Right atrium auricular region (tissue), 2 donors: ENCODE results near the gene TFCP2L1. TPM values are rescaled to one million over a fixed set of nuclear protein-coding genes. Genes with fewer than 3 reads are reported as not detected.

Source experiments
- DNase-seq: peaks from one replicate; pipeline ENCODE4 v3.0.0-alpha.2; 2019; ENCODE audit warnings: low spot score
- H3K27ac ChIP-seq, 2 donors: fragments of 200-600 bp; sonication (generic); 1 replicate in 1 of 2; 2 replicates in 1 of 2; pipeline ENCODE4 v1.5.1; 2016 to 2019
- H3K27me3 ChIP-seq, 2 donors: fragments of 200-600 bp; sonication (generic); one replicate each; pipeline versions ENCODE4 v1.5.1 to v1.6.0; 2017 to 2019
- H3K36me3 ChIP-seq: fragments of 200-600 bp; sonication (generic); one replicate; pipeline ENCODE4 v1.5.1; 2016
- H3K4me1 ChIP-seq, 2 donors: fragments of 200-600 bp; sonication (generic); one replicate each; pipeline versions ENCODE4 v1.5.1 to v1.6.0; 2017 to 2019
- H3K4me3 ChIP-seq, 2 donors: fragments of 200-600 bp; sonication (generic); 1 replicate in 1 of 2; 2 replicates in 1 of 2; pipeline ENCODE4 v1.5.1; 2017 to 2019; ENCODE audit warnings: mild to moderate bottlenecking in 1 of 2, moderate library complexity in 1 of 2
- H3K9me3 ChIP-seq, 2 donors: fragments of 200-600 bp; sonication (generic); one replicate each; pipeline ENCODE4 v1.5.1; 2019
- total RNA-seq, 2 donors: library from RNA; depleted of rRNA; stranded (reverse); fragments of >200 nt; gene quantifications; one replicate each; pipeline ENCODE4 v1.1.0, GENCODE V29; 2016
- TF ChIP-seq, protein P1 (sequence below), 2 donors: fragments of 200-600 bp; sonication (generic); IDR thresholded peaks; one replicate each; pipeline ENCODE4 v1.5.1; 2019; ENCODE audit warnings: antibody characterized with exemption in 2 of 2

The TFCP2L1 gene
- total RNA-seq, 2 donors from 2014 or later = 0.28 to 0.44 TPM

DNA sequence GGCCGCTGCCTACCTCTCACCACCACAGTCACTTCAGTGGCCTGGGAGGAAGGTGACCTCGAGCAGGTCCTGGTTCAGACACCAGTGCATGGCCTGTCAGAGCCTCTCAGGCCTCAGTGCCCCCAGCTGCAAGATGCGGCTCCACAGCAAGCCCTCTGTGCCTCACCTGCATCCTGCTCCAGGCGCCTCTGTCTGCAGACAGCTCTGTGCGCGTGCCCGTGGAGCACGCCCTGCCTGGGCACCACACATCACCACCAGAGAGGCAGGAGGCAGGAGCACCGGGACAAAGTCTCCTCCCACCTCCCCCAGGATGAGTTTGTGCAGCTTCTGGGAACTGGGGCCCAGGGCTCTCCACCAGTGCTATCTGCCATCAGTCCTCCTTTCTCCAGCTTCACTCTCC is 98.7 kb downstream of the TFCP2L1 start:
- H3K27ac ChIP-seq = no peak overlapping the region
- no peaks in the 10 kb centered on the region for H3K9me3 ChIP-seq
- no peaks in the 10 kb centered on the region for H3K4me1 ChIP-seq
- H3K4me3 ChIP-seq = no peak overlapping the region
- TF ChIP-seq, protein P1, sequence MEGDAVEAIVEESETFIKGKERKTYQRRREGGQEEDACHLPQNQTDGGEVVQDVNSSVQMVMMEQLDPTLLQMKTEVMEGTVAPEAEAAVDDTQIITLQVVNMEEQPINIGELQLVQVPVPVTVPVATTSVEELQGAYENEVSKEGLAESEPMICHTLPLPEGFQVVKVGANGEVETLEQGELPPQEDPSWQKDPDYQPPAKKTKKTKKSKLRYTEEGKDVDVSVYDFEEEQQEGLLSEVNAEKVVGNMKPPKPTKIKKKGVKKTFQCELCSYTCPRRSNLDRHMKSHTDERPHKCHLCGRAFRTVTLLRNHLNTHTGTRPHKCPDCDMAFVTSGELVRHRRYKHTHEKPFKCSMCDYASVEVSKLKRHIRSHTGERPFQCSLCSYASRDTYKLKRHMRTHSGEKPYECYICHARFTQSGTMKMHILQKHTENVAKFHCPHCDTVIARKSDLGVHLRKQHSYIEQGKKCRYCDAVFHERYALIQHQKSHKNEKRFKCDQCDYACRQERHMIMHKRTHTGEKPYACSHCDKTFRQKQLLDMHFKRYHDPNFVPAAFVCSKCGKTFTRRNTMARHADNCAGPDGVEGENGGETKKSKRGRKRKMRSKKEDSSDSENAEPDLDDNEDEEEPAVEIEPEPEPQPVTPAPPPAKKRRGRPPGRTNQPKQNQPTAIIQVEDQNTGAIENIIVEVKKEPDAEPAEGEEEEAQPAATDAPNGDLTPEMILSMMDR (IDR thresholded peaks at IDR 0.05) = no peak
- H3K27me3 ChIP-seq = no peaks in the 10 kb centered on the region
- no peak for DNase-seq
- H3K36me3 ChIP-seq = no peaks in the 10 kb centered on the region

DNA sequence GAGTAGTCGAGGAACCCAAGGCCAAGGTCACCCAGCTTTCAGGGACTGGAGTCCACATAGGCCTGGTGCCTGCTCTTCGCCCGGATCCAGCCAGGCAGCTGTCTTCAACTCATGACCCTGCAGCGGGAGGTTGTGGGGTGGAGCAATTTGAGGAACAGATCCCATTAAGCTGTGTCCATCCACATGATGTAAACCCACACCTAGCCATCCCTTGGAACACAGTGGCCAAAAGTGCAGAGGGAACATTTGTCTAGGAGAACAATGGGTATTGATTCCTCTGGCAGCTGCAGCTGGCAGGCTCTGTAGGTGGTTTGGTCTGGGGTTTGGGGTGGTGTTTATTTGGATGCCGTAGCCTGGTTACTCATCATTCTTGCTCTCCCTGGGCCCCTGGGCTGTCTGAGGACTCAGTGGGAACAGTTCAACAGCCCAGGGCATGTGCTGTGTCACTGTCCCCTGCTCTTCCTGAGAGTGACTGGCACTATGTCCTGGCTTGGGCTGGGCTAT is 99.4 kb downstream of the TFCP2L1 start:
- Histone ChIP-seq H3K9me3 (no peaks in the 10 kb centered on the region), H3K4me3 (no peak overlapping the region), H3K27ac (no peak overlapping the region), H3K36me3 (no peaks in the 10 kb centered on the region), H3K4me1 (no peaks in the 10 kb centered on the region), H3K27me3 (no peaks in the 10 kb centered on the region)
- no peak for DNase-seq
- TF ChIP-seq, protein P1 (IDR thresholded peaks at IDR 0.05) = no peak

DNA sequence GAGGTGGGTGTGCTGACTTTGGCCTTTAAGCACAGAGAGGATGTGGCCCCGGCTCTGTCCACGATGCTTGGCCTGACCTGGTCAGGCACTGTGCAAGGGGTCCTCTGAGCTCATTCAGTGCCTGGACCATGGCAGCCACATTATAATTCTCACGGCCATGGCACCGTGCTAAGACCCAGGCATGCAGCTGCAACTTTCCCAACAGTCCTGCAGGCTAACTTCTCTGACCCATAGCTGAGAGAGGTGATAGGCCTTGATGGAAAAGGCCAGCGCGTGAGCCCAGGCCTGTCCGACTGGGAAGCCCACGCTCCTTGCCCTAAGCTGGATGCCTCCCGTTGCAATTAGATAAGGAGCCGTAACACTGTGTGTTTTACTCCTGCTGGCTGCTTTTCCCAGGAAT is 99.9 kb downstream of the TFCP2L1 start:
- Histone ChIP-seq H3K9me3 (no peaks in the 10 kb centered on the region), H3K4me1 (no peaks in the 10 kb centered on the region), H3K36me3 (no peaks in the 10 kb centered on the region), H3K27me3 (no peaks in the 10 kb centered on the region), H3K4me3 (no peak overlapping the region), H3K27ac (no peak overlapping the region)
- TF ChIP-seq, protein P1 (IDR thresholded peaks at IDR 0.05) = no peak
- no peak for DNase-seq

GRCh38 chr2:121184248-121184862 is 100.6 kb downstream of the TFCP2L1 start:
- H3K27ac ChIP-seq = no peak overlapping the region
- no peaks in the 10 kb centered on the region for H3K27me3 ChIP-seq
- TF ChIP-seq, protein P1 (IDR thresholded peaks at IDR 0.05) = no peak
- no peak for DNase-seq
- H3K4me1 ChIP-seq = no peaks in the 10 kb centered on the region
- H3K4me3 ChIP-seq = no peak overlapping the region
- no peaks in the 10 kb centered on the region for H3K9me3 ChIP-seq
- H3K36me3 ChIP-seq = no peaks in the 10 kb centered on the region

DNA sequence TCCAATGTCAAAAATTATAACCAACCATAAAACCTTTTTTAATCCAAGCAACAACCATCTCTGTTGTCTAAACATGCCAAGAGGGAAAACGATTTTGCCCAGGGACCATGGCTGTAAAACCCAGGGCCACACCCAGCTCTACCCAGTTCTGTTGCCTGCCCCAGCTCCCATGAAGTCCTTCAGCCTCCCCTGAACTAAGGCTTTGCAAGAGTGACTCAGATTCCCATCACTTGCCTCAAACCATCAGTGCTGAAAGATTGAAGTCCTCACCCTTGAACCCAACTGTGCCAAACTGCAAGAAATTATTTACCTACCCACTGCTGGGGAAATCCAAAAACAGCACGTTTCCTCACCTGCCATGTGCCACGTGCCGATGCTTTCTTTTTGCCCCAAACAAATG is 102.5 kb downstream of the TFCP2L1 start:
- no peak for DNase-seq
- Histone ChIP-seq H3K4me3 (no peak overlapping the region), H3K27me3 (no peaks in the 10 kb centered on the region), H3K4me1 (no peaks in the 10 kb centered on the region), H3K9me3 (no peaks in the 10 kb centered on the region), H3K27ac (no peak overlapping the region), H3K36me3 (no peaks in the 10 kb centered on the region)
- TF ChIP-seq, protein P1 (IDR thresholded peaks at IDR 0.05) = no peak

DNA sequence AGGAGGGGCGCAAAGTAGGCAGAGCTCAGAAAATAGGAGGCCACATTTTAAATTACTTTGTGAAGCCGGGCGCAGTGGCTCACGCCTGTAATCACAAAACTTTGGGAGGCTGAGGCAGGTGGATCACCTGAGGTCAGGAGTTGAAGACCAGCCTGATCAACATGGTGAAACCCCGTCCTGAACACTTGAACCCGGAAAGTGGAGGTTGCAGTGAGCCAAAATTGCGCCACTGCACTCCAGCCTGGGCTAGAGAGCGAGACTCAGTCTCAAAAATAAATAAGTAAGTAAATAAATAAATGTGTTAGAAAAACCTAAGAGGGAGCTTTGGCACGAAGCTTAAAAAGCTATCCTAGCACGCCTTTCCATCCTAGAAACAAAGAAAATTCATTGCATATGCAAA is 105.5 kb downstream of the TFCP2L1 start:
- DNase-seq = no peak
- H3K9me3 ChIP-seq = no peaks in the 10 kb centered on the region
- H3K27ac ChIP-seq = no peak overlapping the region
- TF ChIP-seq, protein P1 (IDR thresholded peaks at IDR 0.05) = no peak
- H3K36me3 ChIP-seq = no peaks in the 10 kb centered on the region
- no peaks in the 10 kb centered on the region for H3K27me3 ChIP-seq
- peaks cover 0 to 6% of the 10 kb centered on the region in 2 donors for H3K4me1 ChIP-seq
- no peak overlapping the region for H3K4me3 ChIP-seq
